A549 (cell line): ENCODE measurements around the gene SP2. TPM values are rescaled to one million over a fixed set of nuclear protein-coding genes. Genes with fewer than 3 reads are reported as not detected.

Source experiments
- ATAC-seq, 2 experiments: fragments of 200-7000 bp in 1 of 2; fragments of >200 bp in 1 of 2; cut with Nextera tagmentation in 1 of 2; cut with Tn5 transposase in 1 of 2; 3 replicates each; pipeline versions ENCODE4 v1.8.0 to v1.9.1; 2018 to 2020; ENCODE audit warnings: mild to moderate bottlenecking in 1 of 2, moderate library complexity in 1 of 2
- CTCF ChIA-PET: fragments of 300-600 bp; sonication (Branson Sonifier 250); formaldehyde crosslinking; extraction: SDS; loops from one replicate; lab custom pipeline; 2021; ENCODE audit warnings: antibody characterized with exemption, inconsistent platforms; lab: Yijun Ruan, JAX
- POLR2A ChIA-PET: fragments of 350-600 bp; formaldehyde crosslinking; extraction: SDS; loops from one replicate; lab custom pipeline; 2021; ENCODE audit warnings: antibody characterized with exemption, inconsistent platforms; lab: Yijun Ruan, JAX
- DNase-seq, 2 experiments: peaks; one replicate each; pipeline versions ENCODE4 v3.0.0 to v3.0.0-alpha.2; 2011 to 2016; ENCODE audit warnings: low read depth in 1 of 2, low spot score in 1 of 2
- FAIRE-seq: peaks from 2 replicates; lab custom pipeline; 2011; peaks lifted over from hg19 to GRCh38; lab: Jason Lieb, UNC
- H3K27ac ChIP-seq, 2 experiments: fragments of >200 bp; sonication (Bioruptor Twin); formaldehyde crosslinking; 3 replicates each; pipeline ENCODE4 v1.5.1; 2016 to 2017
- H3K4me1 ChIP-seq: fragments of >200 bp; sonication (Bioruptor Twin); formaldehyde crosslinking; 3 replicates; pipeline ENCODE4 v1.6.1; 2016
- H3K4me2 ChIP-seq: fragments of >200 bp; sonication (Bioruptor Twin); formaldehyde crosslinking; 3 replicates; pipeline ENCODE4 v1.6.1; 2016
- H3K4me3 ChIP-seq: fragments of >200 bp; sonication (Bioruptor Twin); formaldehyde crosslinking; 3 replicates; pipeline ENCODE4 v1.5.1; 2016
- H3K9me3 ChIP-seq: fragments of >200 bp; sonication (Bioruptor Twin); formaldehyde crosslinking; 3 replicates; pipeline ENCODE4 v1.6.1; 2016
- ATOH8 ChIP-seq: fragments of 250-450 bp; sonication (Bioruptor Pico); IDR thresholded peaks from 2 replicates; pipeline ENCODE4 v1.5.0; 2020; ENCODE audit warnings: low read depth, mild to moderate bottlenecking, moderate library complexity
- BHLHE40 ChIP-seq: IDR thresholded peaks from 2 replicates; pipeline ENCODE4 v1.6.1; 2012; ENCODE audit warnings: low read depth, low read length, inconsistent platforms
- CBX2 ChIP-seq: fragments of 200-600 bp; sonication (generic); IDR thresholded peaks from 2 replicates; pipeline ENCODE4 v1.6.1; 2016; ENCODE audit warnings: low read depth, mild to moderate bottlenecking, borderline replicate concordance
- CEBPB ChIP-seq, 2 experiments: fragments of >200 bp in 1 of 2; sonication (Bioruptor Twin) in 1 of 2; formaldehyde crosslinking in 1 of 2; IDR thresholded peaks; 2 replicates each; pipeline ENCODE4 v1.6.1; 2012 to 2016
- CHD4 ChIP-seq: fragments of 200-600 bp; sonication (generic); IDR thresholded peaks from 2 replicates; pipeline ENCODE4 v1.6.1; 2016; ENCODE audit warnings: antibody characterized with exemption, mild to moderate bottlenecking, borderline replicate concordance
- E2F6 ChIP-seq: IDR thresholded peaks from 2 replicates; pipeline ENCODE4 v1.6.1; 2012; ENCODE audit warnings: low read depth, borderline replicate concordance
- ELK1 ChIP-seq: fragments of 150-350 bp; IDR thresholded peaks from 2 replicates; pipeline ENCODE4 v1.6.1; 2014; ENCODE audit warnings: low read depth, mild to moderate bottlenecking, low read length
- EP300 ChIP-seq, 2 experiments: fragments of >200 bp; sonication (Bioruptor Twin); formaldehyde crosslinking; IDR thresholded peaks; 2 replicates in 1 of 2; 3 replicates in 1 of 2; pipeline ENCODE4 v1.6.1; 2016 to 2017
- ESRRA ChIP-seq: fragments of 150-350 bp; IDR thresholded peaks from 2 replicates; pipeline ENCODE4 v1.6.1; 2014; ENCODE audit warnings: mild to moderate bottlenecking, low read length, borderline replicate concordance
- FOSB ChIP-seq: fragments of 250-450 bp; sonication (Bioruptor Pico); IDR thresholded peaks from 2 replicates; pipeline ENCODE4 v1.5.0; 2020; ENCODE audit warnings: mild to moderate bottlenecking, moderate library complexity
- FOSL2 ChIP-seq, 2 experiments: fragments of 450-650 bp in 1 of 2; fragments of >200 bp in 1 of 2; sonication (Bioruptor Twin) in 1 of 2; formaldehyde crosslinking; IDR thresholded peaks; 2 replicates each; pipeline versions ENCODE4 v1.5.0 to v1.6.1; 2016 to 2020; ENCODE audit warnings: mild to moderate bottlenecking in 1 of 2, moderate library complexity in 1 of 2
- HEYL ChIP-seq: fragments of 250-450 bp; sonication (Bioruptor Pico); IDR thresholded peaks from 2 replicates; pipeline ENCODE4 v1.8.0; 2021; ENCODE audit warnings: mild to moderate bottlenecking, moderate library complexity
- JUN ChIP-seq, 2 experiments: fragments of >200 bp; sonication (Bioruptor Twin); formaldehyde crosslinking; IDR thresholded peaks; 2 replicates in 1 of 2; 3 replicates in 1 of 2; pipeline ENCODE4 v1.6.1; 2016 to 2017
- MAFK ChIP-seq: fragments of 450-650 bp; IDR thresholded peaks from 2 replicates; pipeline ENCODE4 v1.6.1; 2014; ENCODE audit not compliant: partially characterized antibody
- MAX ChIP-seq: IDR thresholded peaks from 2 replicates; pipeline ENCODE4 v1.6.1; 2012
- NR3C1 ChIP-seq: fragments of >200 bp; sonication (Bioruptor Twin); formaldehyde crosslinking; IDR thresholded peaks from 3 replicates; pipeline ENCODE4 v1.6.1; 2017
- PBX3 ChIP-seq: IDR thresholded peaks from 2 replicates; pipeline ENCODE4 v1.6.1; 2012
- RFX5 ChIP-seq: fragments of 450-650 bp; IDR thresholded peaks from 2 replicates; pipeline ENCODE4 v1.7.1; 2014; ENCODE audit warnings: antibody characterized with exemption, mild to moderate bottlenecking, moderate library complexity
- ZFP36 ChIP-seq: fragments of 450-650 bp; IDR thresholded peaks from 2 replicates; pipeline ENCODE4 v1.6.1; 2014; ENCODE audit warnings: borderline replicate concordance; ENCODE audit not compliant: partially characterized antibody
- ZNF302 ChIP-seq: fragments of 250-450 bp; sonication (Bioruptor Pico); IDR thresholded peaks from 2 replicates; pipeline ENCODE4 v1.9.0; 2021; ENCODE audit warnings: inconsistent platforms, mild to moderate bottlenecking, moderate library complexity
- ZSCAN20 ChIP-seq: fragments of 250-450 bp; sonication (Bioruptor Pico); IDR thresholded peaks from 2 replicates; pipeline ENCODE4 v1.8.0; 2022; ENCODE audit warnings: mild to moderate bottlenecking, moderate library complexity
- WGBS: methylation state at CpG from one replicate; pipeline ENCODE4 v1.1.6; 2017; ENCODE audit errors: missing lambda C conversion rate; 5-methylcytosine and 5-hydroxymethylcytosine counted together
- polyA minus RNA-seq: library from RNA; depleted of rRNA, polyadenylated mRNA; stranded (reverse); fragments of >200 nt; gene quantifications from 2 replicates; pipeline ENCODE4 v1.2.3, GENCODE V29; 2011; rRNA and poly(A)+ RNA removed
- polyA plus RNA-seq, 4 experiments: library from polyadenylated mRNA; depleted of rRNA in 3 of 4; stranded (reverse); fragments of >200 nt; fragmentation: RNase III in 1 of 4; extraction: RNeasy Plus Mini Kit Qiagen cat#74134 plus additional on column Dnase treatment in 1 of 4; gene quantifications; 2 replicates in 3 of 4; 3 replicates in 1 of 4; pipeline ENCODE4 v1.2.3, GENCODE V29; 2011 to 2017
- TF ChIP-seq, protein P1 (sequence below): fragments of >200 bp; sonication (Bioruptor Twin); formaldehyde crosslinking; IDR thresholded peaks from 3 replicates; pipeline ENCODE4 v1.6.1; 2016
- TF ChIP-seq, protein P2 (sequence below): fragments of 200-600 bp; sonication (generic); IDR thresholded peaks from 2 replicates; pipeline ENCODE4 v1.6.1; 2016; ENCODE audit warnings: antibody characterized with exemption, mild to moderate bottlenecking, moderate library complexity
- TF ChIP-seq, protein P3 (sequence below): fragments of 450-650 bp; IDR thresholded peaks from 2 replicates; pipeline ENCODE4 v1.6.1; 2014; ENCODE audit warnings: antibody characterized with exemption
- TF ChIP-seq, protein P4 (sequence below): fragments of >200 bp; sonication (Bioruptor Twin); formaldehyde crosslinking; IDR thresholded peaks from 3 replicates; pipeline ENCODE4 v1.5.1; 2016

SP2 gene
- polyA plus RNA-seq (2011; rRNA removed) (6.2 and 8.0 TPM in 2 replicates), polyA plus RNA-seq (2017; fragmentation: RNase III; extraction: RNeasy Plus Mini Kit Qiagen cat#74134 plus additional on column Dnase treatment) (10.5 to 13.4 TPM (median 11.6 TPM) in 3 replicates), polyA minus RNA-seq (4.5 and 6.0 TPM in 2 replicates)
- polyA plus RNA-seq (2012; cell fraction: cytosol; rRNA removed): 13.9 and 19.3 TPM in 2 replicates
- 16.8 and 18.2 TPM in 2 replicates for polyA plus RNA-seq (2012; cell fraction: nucleus; rRNA removed)

- 2% methylated on average over 43 of the region's 70 CpGs for WGBS
- ChIA-PET POLR2A (interaction anchor here (0.5 to 1.8 kb wide), 39 partner anchors 9 to 1296 kb away, joined by 3 to 38 read pairs (median 5); partner anchors contain the start of genes CDK5RAP3, KPNB1, LRRC46 and MRPL10), CTCF (interaction anchor here (0.9 to 18.8 kb wide), 12 partner anchors 9 to 131 kb away, joined by 3 to 1860 read pairs (median 8); partner anchors contain the start of genes CDK5RAP3, LRRC46, MRPL10 and SCRN2)
- peak; percentile 100 for DNase-seq
- Histone ChIP-seq H3K4me3 (peak within 1 kb of the TSS; percentile 86), H3K9me3 (no peaks in the 10 kb centered on the region), H3K4me2 (peak within 1 kb of the TSS; percentile 87), H3K4me1 (peaks cover 16% of the 10 kb centered on the region; the same call in 2 of the 3 replicates), H3K27ac (peak within 1 kb of the TSS; percentile 95 to 96)
- peak; percentile 92 for FAIRE-seq
- peak; percentile 88 to 95 for ATAC-seq
- TF ChIP-seq, protein P1, sequence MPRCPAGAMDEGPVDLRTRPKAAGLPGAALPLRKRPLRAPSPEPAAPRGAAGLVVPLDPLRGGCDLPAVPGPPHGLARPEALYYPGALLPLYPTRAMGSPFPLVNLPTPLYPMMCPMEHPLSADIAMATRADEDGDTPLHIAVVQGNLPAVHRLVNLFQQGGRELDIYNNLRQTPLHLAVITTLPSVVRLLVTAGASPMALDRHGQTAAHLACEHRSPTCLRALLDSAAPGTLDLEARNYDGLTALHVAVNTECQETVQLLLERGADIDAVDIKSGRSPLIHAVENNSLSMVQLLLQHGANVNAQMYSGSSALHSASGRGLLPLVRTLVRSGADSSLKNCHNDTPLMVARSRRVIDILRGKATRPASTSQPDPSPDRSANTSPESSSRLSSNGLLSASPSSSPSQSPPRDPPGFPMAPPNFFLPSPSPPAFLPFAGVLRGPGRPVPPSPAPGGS: peak; percentile 82
- no peak for TF ChIP-seq EP300 (IDR thresholded peaks at IDR 0.05)
- TF ChIP-seq ATOH8 (CRISPR knock-in tag): no peak
- no peak for TF ChIP-seq ELK1
- no peak; the same call in none of the 2 replicates for TF ChIP-seq E2F6
- TF ChIP-seq ZFP36: no peak
- TF ChIP-seq ZSCAN20 (CRISPR knock-in tag): no peak
- TF ChIP-seq BHLHE40: no peak
- TF ChIP-seq ESRRA: no peak
- no peak for TF ChIP-seq MAFK
- TF ChIP-seq JUN (IDR thresholded peaks at IDR 0.05): peak; percentile 69 to 83; a peak in 3 of 5 replicates
- TF ChIP-seq FOSL2 (IDR thresholded peaks at IDR 0.05): no peak
- no peak for TF ChIP-seq FOSL2 (CRISPR knock-in tag; IDR thresholded peaks at IDR 0.05)
- TF ChIP-seq ZNF302: no peak
- TF ChIP-seq HEYL (CRISPR knock-in tag): no peak
- TF ChIP-seq CHD4: no peak
- TF ChIP-seq CEBPB (IDR thresholded peaks at IDR 0.05): peak; percentile 66 to 78
- TF ChIP-seq NR3C1: no peak
- no peak; the same call in 1 of the 2 replicates for TF ChIP-seq RFX5
- no peak; the same call in 1 of the 2 replicates for TF ChIP-seq MAX
- TF ChIP-seq, protein P2, sequence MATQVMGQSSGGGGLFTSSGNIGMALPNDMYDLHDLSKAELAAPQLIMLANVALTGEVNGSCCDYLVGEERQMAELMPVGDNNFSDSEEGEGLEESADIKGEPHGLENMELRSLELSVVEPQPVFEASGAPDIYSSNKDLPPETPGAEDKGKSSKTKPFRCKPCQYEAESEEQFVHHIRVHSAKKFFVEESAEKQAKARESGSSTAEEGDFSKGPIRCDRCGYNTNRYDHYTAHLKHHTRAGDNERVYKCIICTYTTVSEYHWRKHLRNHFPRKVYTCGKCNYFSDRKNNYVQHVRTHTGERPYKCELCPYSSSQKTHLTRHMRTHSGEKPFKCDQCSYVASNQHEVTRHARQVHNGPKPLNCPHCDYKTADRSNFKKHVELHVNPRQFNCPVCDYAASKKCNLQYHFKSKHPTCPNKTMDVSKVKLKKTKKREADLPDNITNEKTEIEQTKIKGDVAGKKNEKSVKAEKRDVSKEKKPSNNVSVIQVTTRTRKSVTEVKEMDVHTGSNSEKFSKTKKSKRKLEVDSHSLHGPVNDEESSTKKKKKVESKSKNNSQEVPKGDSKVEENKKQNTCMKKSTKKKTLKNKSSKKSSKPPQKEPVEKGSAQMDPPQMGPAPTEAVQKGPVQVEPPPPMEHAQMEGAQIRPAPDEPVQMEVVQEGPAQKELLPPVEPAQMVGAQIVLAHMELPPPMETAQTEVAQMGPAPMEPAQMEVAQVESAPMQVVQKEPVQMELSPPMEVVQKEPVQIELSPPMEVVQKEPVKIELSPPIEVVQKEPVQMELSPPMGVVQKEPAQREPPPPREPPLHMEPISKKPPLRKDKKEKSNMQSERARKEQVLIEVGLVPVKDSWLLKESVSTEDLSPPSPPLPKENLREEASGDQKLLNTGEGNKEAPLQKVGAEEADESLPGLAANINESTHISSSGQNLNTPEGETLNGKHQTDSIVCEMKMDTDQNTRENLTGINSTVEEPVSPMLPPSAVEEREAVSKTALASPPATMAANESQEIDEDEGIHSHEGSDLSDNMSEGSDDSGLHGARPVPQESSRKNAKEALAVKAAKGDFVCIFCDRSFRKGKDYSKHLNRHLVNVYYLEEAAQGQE: no peak
- TF ChIP-seq FOSB (CRISPR knock-in tag): no peak
- peak; percentile 100 for TF ChIP-seq PBX3
- no peak for TF ChIP-seq CBX2
- TF ChIP-seq, protein P3, sequence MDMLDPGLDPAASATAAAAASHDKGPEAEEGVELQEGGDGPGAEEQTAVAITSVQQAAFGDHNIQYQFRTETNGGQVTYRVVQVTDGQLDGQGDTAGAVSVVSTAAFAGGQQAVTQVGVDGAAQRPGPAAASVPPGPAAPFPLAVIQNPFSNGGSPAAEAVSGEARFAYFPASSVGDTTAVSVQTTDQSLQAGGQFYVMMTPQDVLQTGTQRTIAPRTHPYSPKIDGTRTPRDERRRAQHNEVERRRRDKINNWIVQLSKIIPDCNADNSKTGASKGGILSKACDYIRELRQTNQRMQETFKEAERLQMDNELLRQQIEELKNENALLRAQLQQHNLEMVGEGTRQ: no peak
- TF ChIP-seq, protein P4, sequence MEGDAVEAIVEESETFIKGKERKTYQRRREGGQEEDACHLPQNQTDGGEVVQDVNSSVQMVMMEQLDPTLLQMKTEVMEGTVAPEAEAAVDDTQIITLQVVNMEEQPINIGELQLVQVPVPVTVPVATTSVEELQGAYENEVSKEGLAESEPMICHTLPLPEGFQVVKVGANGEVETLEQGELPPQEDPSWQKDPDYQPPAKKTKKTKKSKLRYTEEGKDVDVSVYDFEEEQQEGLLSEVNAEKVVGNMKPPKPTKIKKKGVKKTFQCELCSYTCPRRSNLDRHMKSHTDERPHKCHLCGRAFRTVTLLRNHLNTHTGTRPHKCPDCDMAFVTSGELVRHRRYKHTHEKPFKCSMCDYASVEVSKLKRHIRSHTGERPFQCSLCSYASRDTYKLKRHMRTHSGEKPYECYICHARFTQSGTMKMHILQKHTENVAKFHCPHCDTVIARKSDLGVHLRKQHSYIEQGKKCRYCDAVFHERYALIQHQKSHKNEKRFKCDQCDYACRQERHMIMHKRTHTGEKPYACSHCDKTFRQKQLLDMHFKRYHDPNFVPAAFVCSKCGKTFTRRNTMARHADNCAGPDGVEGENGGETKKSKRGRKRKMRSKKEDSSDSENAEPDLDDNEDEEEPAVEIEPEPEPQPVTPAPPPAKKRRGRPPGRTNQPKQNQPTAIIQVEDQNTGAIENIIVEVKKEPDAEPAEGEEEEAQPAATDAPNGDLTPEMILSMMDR: no peak
These were observed at the start of gene SP2 for GRCh38 chr17:47895856-47896671. Gene SP2, plus strand, starts transcription at chr17:47896236. Its CDS starts 51 bp downstream, at chr17:47896287.
